Upper lobe of right lung (tissue), 1 donor: ENCODE results near the gene ANKRD6. TPM values are rescaled to one million over a fixed set of nuclear protein-coding genes. Genes with fewer than 3 reads are reported as not detected.

ENCODE experiments used
- ATAC-seq: fragments of 200-7000 bp; cut with Tn5 transposase; one replicate; pipeline ENCODE4 v1.9.1; 2020; ENCODE audit warnings: mild to moderate bottlenecking, moderate library complexity
- DNase-seq: peaks from one replicate; pipeline ENCODE4 v3.0.0-alpha.2; 2020
- H3K27ac ChIP-seq: fragments of 200-600 bp; one replicate; pipeline ENCODE4 v1.8.0; 2022
- H3K27me3 ChIP-seq: fragments of 200-600 bp; one replicate; pipeline ENCODE4 v1.8.0; 2022; ENCODE audit warnings: mild to moderate bottlenecking
- H3K36me3 ChIP-seq: fragments of 200-600 bp; one replicate; pipeline ENCODE4 v1.8.0; 2022
- H3K4me1 ChIP-seq: fragments of 200-600 bp; one replicate; pipeline ENCODE4 v1.8.0; 2022
- H3K4me3 ChIP-seq: fragments of 200-600 bp; one replicate; pipeline ENCODE4 v1.8.0; 2022; ENCODE audit warnings: mild to moderate bottlenecking
- H3K9me3 ChIP-seq: fragments of 200-600 bp; one replicate; pipeline ENCODE4 v1.8.0; 2022
- intact Hi-C: fragments of 100-400 bp; cut with DNase I; formaldehyde crosslinking; loops from one replicate; pipeline ENCODE4 v1.11.0; 2022
- total RNA-seq: library from RNA; stranded (reverse); fragmentation: NEBNext Ultra II Directional; extraction: Animal tissue kit (Norgen Biotek cat#: 25700); gene quantifications from one replicate; pipeline ENCODE4 v1.2.1, GENCODE V29; 2021
- TF ChIP-seq, protein P1 (sequence below): fragments of 200-600 bp; IDR thresholded peaks from one replicate; pipeline ENCODE4 v1.8.0; 2022; ENCODE audit warnings: antibody characterized with exemption
- donor health status: DM: no; HTN: yes; CAD: no; lungs with severe emphysema.

Gene ANKRD6
- total RNA-seq, 1 donor from 2014 or later = 20.2 TPM

GRCh38 chr6:89494131-89494793 lies 61.3 kb downstream of the ANKRD6 start:
- ATAC-seq = no peak
- intact Hi-C loops = no loop called here
- H3K36me3 ChIP-seq = no peaks in the 10 kb centered on the region
- H3K27ac ChIP-seq = no peak overlapping the region
- no peaks in the 10 kb centered on the region for H3K9me3 ChIP-seq
- DNase-seq = no peak
- TF ChIP-seq, protein P1, sequence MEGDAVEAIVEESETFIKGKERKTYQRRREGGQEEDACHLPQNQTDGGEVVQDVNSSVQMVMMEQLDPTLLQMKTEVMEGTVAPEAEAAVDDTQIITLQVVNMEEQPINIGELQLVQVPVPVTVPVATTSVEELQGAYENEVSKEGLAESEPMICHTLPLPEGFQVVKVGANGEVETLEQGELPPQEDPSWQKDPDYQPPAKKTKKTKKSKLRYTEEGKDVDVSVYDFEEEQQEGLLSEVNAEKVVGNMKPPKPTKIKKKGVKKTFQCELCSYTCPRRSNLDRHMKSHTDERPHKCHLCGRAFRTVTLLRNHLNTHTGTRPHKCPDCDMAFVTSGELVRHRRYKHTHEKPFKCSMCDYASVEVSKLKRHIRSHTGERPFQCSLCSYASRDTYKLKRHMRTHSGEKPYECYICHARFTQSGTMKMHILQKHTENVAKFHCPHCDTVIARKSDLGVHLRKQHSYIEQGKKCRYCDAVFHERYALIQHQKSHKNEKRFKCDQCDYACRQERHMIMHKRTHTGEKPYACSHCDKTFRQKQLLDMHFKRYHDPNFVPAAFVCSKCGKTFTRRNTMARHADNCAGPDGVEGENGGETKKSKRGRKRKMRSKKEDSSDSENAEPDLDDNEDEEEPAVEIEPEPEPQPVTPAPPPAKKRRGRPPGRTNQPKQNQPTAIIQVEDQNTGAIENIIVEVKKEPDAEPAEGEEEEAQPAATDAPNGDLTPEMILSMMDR = no peak
- H3K27me3 ChIP-seq = no peaks in the 10 kb centered on the region
- H3K4me3 ChIP-seq = no peak overlapping the region
- H3K4me1 ChIP-seq = no peaks in the 10 kb centered on the region

GRCh38 chr6:89495961-89496535 lies 63.1 kb downstream of the ANKRD6 start:
- Histone ChIP-seq H3K4me3 (no peak overlapping the region), H3K36me3 (no peaks in the 10 kb centered on the region), H3K9me3 (no peaks in the 10 kb centered on the region), H3K27me3 (no peaks in the 10 kb centered on the region), H3K4me1 (no peaks in the 10 kb centered on the region), H3K27ac (no peak overlapping the region)
- intact Hi-C loops = no loop called here
- TF ChIP-seq, protein P1 = no peak
- no peak for DNase-seq
- peak; percentile 58 for ATAC-seq

GRCh38 chr6:89500611-89501010 lies 67.7 kb downstream of the ANKRD6 start:
- Histone ChIP-seq H3K36me3 (no peaks in the 10 kb centered on the region), H3K4me1 (no peaks in the 10 kb centered on the region), H3K4me3 (no peak overlapping the region), H3K9me3 (no peaks in the 10 kb centered on the region), H3K27ac (no peak overlapping the region), H3K27me3 (no peaks in the 10 kb centered on the region)
- ATAC-seq (no peak), DNase-seq (no peak)
- intact Hi-C loops = no loop called here
- TF ChIP-seq, protein P1 = no peak

DNA sequence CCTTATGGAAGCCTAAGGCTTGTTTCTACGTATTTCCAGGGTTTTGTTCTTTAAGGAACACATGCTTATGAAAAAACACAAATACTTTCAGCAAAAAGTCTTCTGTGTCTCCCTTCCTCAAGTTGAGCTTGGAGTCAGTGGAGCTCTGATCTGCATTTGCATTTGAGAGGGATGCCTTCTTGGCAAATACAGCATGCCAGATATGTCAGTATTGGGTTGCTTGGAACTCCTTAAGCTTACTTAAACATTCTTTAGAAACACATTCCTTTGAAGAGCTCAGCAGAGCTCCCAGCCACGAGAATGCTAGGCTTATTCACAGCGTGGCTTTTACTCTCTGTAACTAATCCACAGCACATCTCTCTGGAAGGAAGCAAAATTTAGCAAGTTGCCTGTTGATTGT lies 68.3 kb downstream of the ANKRD6 start:
- H3K27me3 ChIP-seq = no peaks in the 10 kb centered on the region
- DNase-seq = no peak
- intact Hi-C loops = no loop called here
- TF ChIP-seq, protein P1 = no peak
- no peaks in the 10 kb centered on the region for H3K4me1 ChIP-seq
- H3K4me3 ChIP-seq = no peak overlapping the region
- no peaks in the 10 kb centered on the region for H3K36me3 ChIP-seq
- no peak for ATAC-seq
- H3K27ac ChIP-seq = no peak overlapping the region
- H3K9me3 ChIP-seq = no peaks in the 10 kb centered on the region

DNA sequence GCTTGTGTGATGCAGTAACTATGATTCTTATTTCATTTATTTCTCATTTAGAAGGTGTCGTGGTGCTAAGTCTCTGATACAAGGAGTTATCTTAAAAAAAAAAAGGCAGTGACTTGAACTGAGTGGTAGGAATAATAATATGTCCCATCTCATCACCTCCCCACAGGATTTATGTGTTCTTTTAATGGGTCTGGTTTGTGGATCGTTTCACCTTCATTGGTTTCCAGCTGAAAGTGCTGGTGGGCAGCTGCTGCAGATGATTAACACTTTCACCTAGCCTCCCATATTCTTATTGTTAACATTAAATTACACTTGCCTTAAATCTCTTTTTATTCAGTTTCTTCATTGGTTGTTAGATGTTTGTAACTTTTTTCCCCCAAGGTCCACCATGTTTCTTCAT lies 68.8 kb downstream of the ANKRD6 start:
- Histone ChIP-seq H3K9me3 (no peaks in the 10 kb centered on the region), H3K4me1 (no peaks in the 10 kb centered on the region), H3K36me3 (no peaks in the 10 kb centered on the region), H3K4me3 (no peak overlapping the region), H3K27ac (no peak overlapping the region), H3K27me3 (no peaks in the 10 kb centered on the region)
- TF ChIP-seq, protein P1 = no peak
- no peak for ATAC-seq
- intact Hi-C loops = no loop called here
- no peak for DNase-seq
